ENCODE data around the gene LCORL.

GRCh38 chr4:17867276-17867675 is 154.3 kb downstream of the LCORL start:
- TF ChIP-seq CTCF (IDR thresholded peaks at IDR 0.05) (no peak), POLR2A (IDR thresholded peaks at IDR 0.05) (no peak)

All from Peyer's patch (tissue), 4 donors.